CD4-positive, alpha-beta T cell treated with Interleukin-17A for 4 hours (primary cell): ENCODE data around the gene PDZRN3.

Source experiments
- DNase-seq: peaks from one replicate; pipeline ENCODE4 v3.0.0-alpha.2; 2020; ENCODE audit warnings: mixed read lengths

The PDZRN3 gene

GRCh38 chr3:73379465-73379864, 245.3 kb downstream of the PDZRN3 start:
- no peak for DNase-seq

GRCh38 chr3:73378207-73378606, 246.5 kb downstream of the PDZRN3 start:
- DNase-seq, result no peak

- no peak for DNase-seq
These were observed 258.9 kb downstream of the PDZRN3 start for GRCh38 chr3:73365756-73366397.

DNA sequence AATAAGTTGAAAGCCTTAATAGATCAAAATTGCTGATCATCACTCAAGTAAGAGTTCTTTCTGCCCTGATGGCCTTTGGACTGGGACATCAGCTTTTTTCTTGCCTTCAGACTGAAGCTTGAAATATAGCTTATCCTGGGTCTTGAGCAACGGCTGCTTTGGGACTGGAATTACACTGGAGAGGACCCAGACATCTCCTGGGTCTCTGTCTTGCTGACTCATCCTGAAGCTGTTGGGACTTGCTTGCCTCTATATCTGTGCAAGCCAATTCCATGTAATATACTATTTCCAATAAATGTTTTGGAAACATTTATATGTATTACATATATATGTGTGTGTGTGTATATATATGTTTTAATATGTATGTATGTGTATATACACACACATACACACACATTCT, 260.2 kb downstream of the PDZRN3 start:
- no peak for DNase-seq

- no peak for DNase-seq
These were observed 261.6 kb downstream of the PDZRN3 start for GRCh38 chr3:73363093-73363492.

DNA sequence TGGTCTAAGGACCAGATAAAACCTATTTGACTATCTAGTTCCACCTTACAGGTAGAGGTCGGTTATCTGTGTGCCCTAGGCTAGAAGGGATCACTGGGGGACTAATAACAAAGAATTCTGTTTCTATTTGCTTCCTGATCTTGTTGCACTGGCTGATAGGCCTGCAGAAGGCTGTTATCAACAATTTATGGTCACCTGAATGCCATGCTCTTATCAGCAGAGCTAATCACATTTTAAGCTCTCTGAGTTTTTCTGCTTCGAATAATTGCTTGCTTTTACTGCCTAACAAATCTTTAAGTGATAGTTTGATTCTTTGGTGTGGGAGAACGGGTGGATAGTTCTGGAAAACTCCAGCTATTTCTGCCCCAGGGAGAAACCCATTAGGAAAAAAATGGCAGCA, 263.1 kb downstream of the PDZRN3 start:
- DNase-seq, result no peak

DNA sequence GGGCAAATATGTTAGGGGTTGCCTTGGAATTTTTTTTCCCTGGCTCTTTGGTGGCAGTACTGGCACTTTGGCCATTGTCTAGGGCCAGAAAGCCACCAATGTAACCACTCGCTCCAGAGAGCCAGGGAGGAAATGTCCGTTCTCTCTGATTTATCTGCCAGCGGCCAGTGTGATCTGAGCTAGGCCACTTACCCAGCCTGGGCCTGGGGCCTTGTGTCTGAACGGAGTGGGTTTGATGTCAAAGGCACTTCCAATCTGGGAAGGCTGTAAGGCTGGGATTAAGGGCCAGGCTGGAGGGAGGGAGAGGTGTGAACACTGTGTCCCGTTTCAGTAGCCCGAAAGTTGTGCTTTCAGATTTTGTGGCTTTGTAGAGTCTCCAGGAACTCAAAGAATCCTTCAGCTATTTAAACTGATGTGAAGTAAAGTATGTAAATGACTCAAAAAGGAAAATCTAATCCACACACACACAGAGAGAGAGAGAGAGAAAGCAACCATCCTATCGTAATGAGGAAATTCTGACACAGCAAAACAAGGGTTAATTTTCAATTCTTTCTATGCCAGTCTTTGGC, 271.0 kb downstream of the PDZRN3 start:
- no peak for DNase-seq

GRCh38 chr3:73352841-73353645, 271.7 kb downstream of the PDZRN3 start:
- DNase-seq, result no peak

- no peak for DNase-seq
These were observed 273.2 kb downstream of the PDZRN3 start for GRCh38 chr3:73351423-73352071.

DNA sequence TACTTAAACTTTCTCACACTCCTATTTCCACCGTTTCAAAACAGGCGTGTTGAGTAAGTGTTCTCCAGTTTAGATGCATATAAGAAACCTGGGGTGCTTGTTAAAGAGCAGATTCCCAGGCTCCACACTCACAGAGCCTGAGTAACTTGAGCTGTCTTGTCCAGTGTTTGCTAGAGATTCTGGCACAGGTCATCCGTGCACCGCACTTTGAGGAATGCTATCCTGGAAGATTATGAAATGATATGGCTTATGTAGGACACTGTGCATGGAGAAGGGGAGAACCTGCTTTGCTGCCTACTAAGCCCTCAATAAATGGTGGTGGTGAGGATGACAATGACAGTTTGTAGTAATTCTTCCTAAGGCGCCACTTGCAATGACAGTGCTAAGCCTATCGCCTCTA, 273.7 kb downstream of the PDZRN3 start:
- DNase-seq, result no peak

GRCh38 chr3:73349657-73350056, 275.1 kb downstream of the PDZRN3 start:
- DNase-seq, result no peak

DNA sequence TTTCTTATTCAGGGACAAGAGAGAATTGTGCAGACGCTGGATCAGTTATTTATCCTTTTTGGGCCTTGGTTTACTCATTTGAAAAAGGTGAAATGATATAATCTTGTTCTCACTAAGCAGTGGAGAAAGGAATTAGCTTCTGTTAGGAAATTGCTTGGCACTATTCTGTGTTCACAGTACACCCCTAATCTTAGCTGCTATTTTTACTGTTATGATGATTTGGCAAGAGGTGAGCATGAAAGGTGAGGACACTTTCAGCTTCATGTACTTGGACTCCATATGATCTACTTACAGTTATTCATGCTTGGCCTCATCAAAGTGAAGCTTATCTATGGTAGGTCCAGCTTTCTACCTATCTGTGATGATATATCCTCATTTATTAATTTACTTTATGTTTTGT, 282.7 kb downstream of the PDZRN3 start:
- DNase-seq, result no peak

- no peak for DNase-seq
These were observed 283.3 kb downstream of the PDZRN3 start for GRCh38 chr3:73341272-73341935.

DNA sequence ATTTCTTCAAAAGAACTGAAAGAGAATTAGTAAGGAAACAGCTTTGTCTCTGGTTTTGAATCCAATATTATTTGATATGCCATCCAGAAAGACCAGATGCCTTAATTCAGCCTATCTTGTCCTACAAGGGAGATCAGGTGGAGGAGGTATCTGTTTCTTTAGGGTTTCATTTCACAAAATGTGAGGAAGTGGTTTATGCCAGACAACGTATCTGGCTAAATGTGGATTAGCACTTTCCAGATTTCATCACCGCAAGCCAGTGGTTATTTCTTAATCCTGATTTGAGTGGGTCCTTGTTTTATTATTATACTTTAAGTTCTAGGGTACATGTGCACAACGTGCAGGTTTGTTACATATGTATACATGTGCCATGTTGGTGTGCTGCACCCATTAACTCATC, 292.2 kb downstream of the PDZRN3 start:
- DNase-seq, result no peak
